Ecto neural progenitor cell (in vitro differentiated cells): ENCODE results near the gene STX8.
"Not testable (repeated sequence)": the region's sequence is repeated elsewhere in the genome, so short reads cannot be mapped to it uniquely, and the experiment has no call there.

Experiments used
- DNase-seq: peaks from one replicate; pipeline ENCODE4 v3.0.0-alpha.2; 2018; ENCODE audit warnings: low spot score

STX8 gene

GRCh38 chr17:9498490-9498889, 77.1 kb downstream of the STX8 start:
- no peak for DNase-seq

- no peak for DNase-seq
These were observed 87.1 kb downstream of the STX8 start for GRCh38 chr17:9488556-9488955.

- DNase-seq, result no peak
These were observed 88.2 kb downstream of the STX8 start for GRCh38 chr17:9487406-9487805.

- no peak for DNase-seq
These were observed 90.8 kb downstream of the STX8 start for GRCh38 chr17:9484789-9485188.

GRCh38 chr17:9479964-9480363, 95.7 kb downstream of the STX8 start:
- no peak for DNase-seq

- no peak for DNase-seq
These were observed 96.7 kb downstream of the STX8 start for GRCh38 chr17:9478889-9479288.

GRCh38 chr17:9475101-9475658, 100.4 kb downstream of the STX8 start:
- DNase-seq, result no peak

GRCh38 chr17:9473711-9474110, 101.9 kb downstream of the STX8 start:
- DNase-seq, result no peak

GRCh38 chr17:9472541-9472940, 103.1 kb downstream of the STX8 start:
- no peak for DNase-seq

- no peak for DNase-seq
These were observed 103.5 kb downstream of the STX8 start for GRCh38 chr17:9472094-9472493.

GRCh38 chr17:9470171-9470570, 105.4 kb downstream of the STX8 start:
- DNase-seq, result no peak

- no peak for DNase-seq
These were observed 106.7 kb downstream of the STX8 start for GRCh38 chr17:9468937-9469336.

GRCh38 chr17:9468532-9468931, 107.1 kb downstream of the STX8 start:
- DNase-seq, result no peak

- DNase-seq, result peak; percentile 55
These were observed 108.1 kb downstream of the STX8 start for GRCh38 chr17:9467518-9467917.

- no peak for DNase-seq
These were observed 110.3 kb downstream of the STX8 start for GRCh38 chr17:9465210-9465921.

- DNase-seq, result no peak
These were observed 118.6 kb downstream of the STX8 start for GRCh38 chr17:9457005-9457404.

GRCh38 chr17:9456330-9456729, 119.3 kb downstream of the STX8 start:
- no peak for DNase-seq

- no peak for DNase-seq
These were observed 123.7 kb downstream of the STX8 start for GRCh38 chr17:9451934-9452333.

GRCh38 chr17:9447298-9447697, 128.3 kb downstream of the STX8 start:
- DNase-seq, result not testable (repeated sequence)

- DNase-seq, result no peak
These were observed 129.1 kb downstream of the STX8 start for GRCh38 chr17:9446528-9446927.

- no peak for DNase-seq
These were observed 130.2 kb downstream of the STX8 start for GRCh38 chr17:9445424-9445823.

- DNase-seq, result no peak
These were observed 130.9 kb downstream of the STX8 start for GRCh38 chr17:9444687-9445086.

GRCh38 chr17:9443811-9444210, 131.8 kb downstream of the STX8 start:
- no peak for DNase-seq

- DNase-seq, result no peak
These were observed 135.8 kb downstream of the STX8 start for GRCh38 chr17:9439851-9440250.
